GM21737 (cell line): ENCODE data around the gene FOXL3.
"Not testable (repeated sequence)": the region's sequence is repeated elsewhere in the genome, so short reads cannot be mapped to it uniquely, and the experiment has no call there.

Source experiments
- ATAC-seq: cut with Tn5 transposase; IDR thresholded peaks from one replicate; pipeline ENCODE4 v1.9.1; 2021; ENCODE audit warnings: mild to moderate bottlenecking, moderate library complexity; ENCODE audit not compliant: unreplicated experiment

The FOXL3 gene

GRCh38 chr7:335358-336148 lies 45.6 kb downstream of the FOXL3 start:
- no peak for ATAC-seq

DNA sequence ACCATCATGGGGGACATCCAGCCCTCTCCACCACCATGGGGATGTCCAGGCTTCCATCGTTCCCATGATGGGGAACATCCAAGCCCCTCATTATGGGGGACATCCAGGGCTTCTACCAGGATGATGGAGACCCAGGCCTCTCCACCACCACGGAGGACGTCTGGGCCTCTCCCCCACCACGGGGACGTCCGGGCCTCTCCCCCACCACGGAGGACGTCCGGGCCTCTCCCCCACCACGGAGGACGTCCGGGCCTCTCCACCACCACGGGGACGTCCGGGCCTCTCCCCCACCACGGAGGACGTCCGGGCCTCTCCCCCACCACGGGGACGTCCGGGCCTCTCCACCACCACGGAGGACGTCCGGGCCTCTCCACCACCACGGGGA lies 46.2 kb downstream of the FOXL3 start:
- ATAC-seq, result not testable (repeated sequence)

DNA sequence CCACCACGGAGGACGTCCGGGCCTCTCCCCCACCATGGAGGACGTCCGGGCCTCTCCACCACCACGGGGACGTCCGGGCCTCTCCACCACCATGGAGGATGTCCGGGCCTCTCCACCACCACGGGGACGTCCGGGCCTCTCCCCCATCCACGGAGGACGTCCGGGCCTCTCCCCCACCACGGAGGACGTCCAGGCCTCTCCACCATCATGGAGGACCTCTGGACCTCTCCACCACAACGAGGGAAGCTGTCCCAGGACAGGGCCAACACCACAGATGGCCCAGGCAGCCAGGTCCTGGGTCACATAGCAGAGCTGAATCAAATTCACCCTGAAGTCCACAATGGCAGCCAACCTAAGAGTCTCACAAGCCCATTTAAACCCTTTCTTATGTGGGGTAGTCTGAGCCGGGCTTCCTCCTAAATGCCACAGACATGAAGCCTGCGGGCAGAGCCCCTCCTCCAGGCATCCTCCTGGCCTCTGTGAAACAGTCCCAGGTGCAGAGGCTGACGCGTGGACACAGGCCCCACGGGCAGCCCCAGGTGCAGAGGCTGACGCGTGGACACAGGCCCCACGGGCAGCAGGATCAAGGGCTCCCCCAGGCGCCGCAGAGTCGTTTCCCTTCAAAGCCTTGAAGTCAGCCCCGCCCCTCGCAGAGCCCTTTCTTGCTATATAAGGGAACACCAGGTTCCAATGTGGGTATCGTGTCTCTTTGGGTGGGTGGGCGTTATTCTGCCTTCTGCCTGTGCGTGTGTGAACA lies 47.0 kb downstream of the FOXL3 start:
- ATAC-seq, result no peak

- ATAC-seq, result no peak
Observed at GRCh38 chr7:337567-337951, 47.6 kb downstream of the FOXL3 start.

GRCh38 chr7:338295-339061 lies 48.5 kb downstream of the FOXL3 start:
- no peak for ATAC-seq

DNA sequence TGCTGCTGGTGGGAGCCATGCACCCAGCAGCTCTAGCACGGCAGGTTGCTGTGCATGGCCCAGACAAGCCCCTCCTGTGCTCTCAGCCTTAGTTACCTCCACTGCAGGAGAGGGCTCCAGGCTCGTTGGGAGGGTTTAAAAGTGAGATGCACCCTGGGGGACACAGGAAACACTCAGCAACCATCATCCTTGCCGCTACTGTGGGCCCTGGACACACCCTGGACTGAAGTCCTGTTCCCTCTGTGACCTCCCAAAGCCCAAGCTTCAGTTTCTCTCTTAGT lies 49.0 kb downstream of the FOXL3 start:
- ATAC-seq, result no peak

GRCh38 chr7:339696-340095 lies 49.7 kb downstream of the FOXL3 start:
- ATAC-seq, result no peak

DNA sequence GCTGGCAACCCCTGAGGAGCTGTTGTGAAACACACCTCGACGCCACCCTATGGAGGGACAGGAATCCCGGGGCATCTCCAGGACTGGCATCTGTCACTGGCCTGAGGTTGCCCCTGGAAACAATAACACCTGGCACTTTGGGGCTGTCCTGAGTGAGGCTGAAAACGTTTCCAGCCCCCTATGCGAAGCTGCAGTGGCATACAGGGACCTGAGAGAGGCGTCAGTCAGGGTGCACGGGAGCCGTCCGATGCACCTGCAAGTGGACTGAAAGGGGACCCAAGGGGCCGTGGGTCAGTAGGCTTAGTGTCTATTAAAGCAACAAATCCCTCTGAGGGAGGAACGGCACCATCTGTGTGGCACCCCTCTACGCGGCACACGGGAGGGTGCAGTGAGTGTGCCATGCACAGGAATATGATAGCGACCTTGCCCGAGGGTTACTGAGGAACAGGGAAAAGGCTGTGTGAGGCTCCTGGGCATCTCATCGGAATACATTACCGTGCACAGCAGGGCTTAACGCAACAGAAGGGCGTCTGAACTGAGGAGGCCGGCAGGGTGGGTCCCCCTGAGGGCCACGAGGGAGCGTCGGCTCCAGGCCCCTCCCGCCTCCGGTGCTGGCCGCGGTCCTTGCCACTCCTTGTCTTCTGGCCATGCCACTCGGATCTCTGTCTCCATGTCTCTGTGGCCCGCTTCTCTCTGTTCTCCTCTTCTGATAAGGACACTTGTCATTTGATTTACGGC lies 50.4 kb downstream of the FOXL3 start:
- no peak for ATAC-seq
